ENCODE measurements around the gene CAMK4.
"Not testable (repeated sequence)": the region's sequence is repeated elsewhere in the genome, so short reads cannot be mapped to it uniquely, and the experiment has no call there.

Gene CAMK4

GRCh38 chr5:111310711-111311620, 86.8 kb downstream of the CAMK4 start:
- DNase-seq (ENCODE audit: low spot score) = no peak

- DNase-seq (ENCODE audit: low spot score) = no peak
These were observed 87.5 kb downstream of the CAMK4 start for GRCh38 chr5:111311666-111312065.

- DNase-seq (ENCODE audit: low spot score) = no peak
These were observed 89.0 kb downstream of the CAMK4 start for GRCh38 chr5:111313017-111313724.

GRCh38 chr5:111320953-111321352, 96.8 kb downstream of the CAMK4 start:
- no peak for DNase-seq (ENCODE audit: low spot score)

- no peak for DNase-seq (ENCODE audit: low spot score)
These were observed 97.2 kb downstream of the CAMK4 start for GRCh38 chr5:111321376-111321775.

GRCh38 chr5:111326551-111326950, 102.4 kb downstream of the CAMK4 start:
- no peak for DNase-seq (ENCODE audit: low spot score)

- DNase-seq (ENCODE audit: low spot score) = no peak
These were observed 112.9 kb downstream of the CAMK4 start for GRCh38 chr5:111337133-111337532.

- DNase-seq (ENCODE audit: low spot score) = no peak
These were observed 113.5 kb downstream of the CAMK4 start for GRCh38 chr5:111337688-111338087.

GRCh38 chr5:111345731-111346130, 121.5 kb downstream of the CAMK4 start:
- DNase-seq (ENCODE audit: low spot score) = no peak

- no peak for DNase-seq (ENCODE audit: low spot score)
These were observed 122.8 kb downstream of the CAMK4 start for GRCh38 chr5:111347021-111347420.

- DNase-seq (ENCODE audit: low spot score) = no peak
These were observed 124.6 kb downstream of the CAMK4 start for GRCh38 chr5:111348661-111349329.

GRCh38 chr5:111349429-111349828, 125.2 kb downstream of the CAMK4 start:
- no peak for DNase-seq (ENCODE audit: low spot score)

- no peak for DNase-seq (ENCODE audit: low spot score)
These were observed 128.9 kb downstream of the CAMK4 start for GRCh38 chr5:111353035-111353434.

GRCh38 chr5:111358726-111359125, 134.5 kb downstream of the CAMK4 start:
- DNase-seq (ENCODE audit: low spot score) = not testable (repeated sequence)

GRCh38 chr5:111360173-111360572, 136.0 kb downstream of the CAMK4 start:
- no peak for DNase-seq (ENCODE audit: low spot score)

- DNase-seq (ENCODE audit: low spot score) = no peak
These were observed 140.8 kb downstream of the CAMK4 start for GRCh38 chr5:111364992-111365391.

- DNase-seq (ENCODE audit: low spot score) = no peak
These were observed 142.2 kb downstream of the CAMK4 start for GRCh38 chr5:111366388-111366787.

GRCh38 chr5:111367115-111367514, 142.9 kb downstream of the CAMK4 start:
- DNase-seq (ENCODE audit: low spot score) = no peak

GRCh38 chr5:111372799-111373198, 148.6 kb downstream of the CAMK4 start:
- no peak for DNase-seq (ENCODE audit: low spot score)

- DNase-seq (ENCODE audit: low spot score) = no peak
These were observed 150.2 kb downstream of the CAMK4 start for GRCh38 chr5:111374380-111374779.

- DNase-seq (ENCODE audit: low spot score) = no peak
These were observed 151.5 kb downstream of the CAMK4 start for GRCh38 chr5:111375645-111376044.

- DNase-seq (ENCODE audit: low spot score) = no peak
These were observed 153.1 kb downstream of the CAMK4 start for GRCh38 chr5:111377306-111377705.

GRCh38 chr5:111379391-111379816, 155.2 kb downstream of the CAMK4 start:
- DNase-seq (ENCODE audit: low spot score) = no peak
